Kidney capillary endothelial cell (primary cell): ENCODE results near the gene EZR.

ENCODE experiments used
- DNase-seq: peaks from one replicate; pipeline ENCODE4 v3.0.0-alpha.2; 2018; ENCODE audit warnings: low spot score

EZR gene

DNA sequence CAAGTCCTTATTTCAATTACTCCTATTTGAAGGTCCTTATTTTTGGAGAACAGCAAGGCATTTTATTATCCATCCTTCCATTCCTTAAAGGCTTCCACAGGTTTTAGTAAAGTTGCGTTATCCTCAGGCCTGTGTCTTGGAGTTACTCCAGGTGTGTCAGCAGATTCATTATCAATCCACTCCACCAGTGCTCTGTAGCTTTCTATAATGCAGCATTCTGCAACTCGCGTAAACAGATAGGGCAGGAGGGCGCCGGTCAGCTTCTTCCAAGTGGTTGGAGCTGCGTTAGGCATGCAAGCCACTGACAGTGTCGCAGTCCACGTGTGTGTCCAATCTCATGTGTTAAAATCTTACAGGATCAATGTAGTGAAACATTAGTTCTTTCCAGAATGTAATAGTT lies 93.5 kb downstream of the EZR start:
- no peak for DNase-seq

- DNase-seq = no peak
Observed at GRCh38 chr6:158722176-158722729, 96.9 kb downstream of the EZR start.

- no peak for DNase-seq
Observed at GRCh38 chr6:158718461-158719046, 100.6 kb downstream of the EZR start.

- DNase-seq = no peak
Observed at GRCh38 chr6:158717341-158718330, 101.5 kb downstream of the EZR start.
